SJSA1 (cell line): ENCODE results near the gene SHC1. TPM values are rescaled to one million over a fixed set of nuclear protein-coding genes. Genes with fewer than 3 reads are reported as not detected.

Experiments used
- DNase-seq, 2 experiments: peaks; one replicate each; pipeline ENCODE4 v3.0.0-alpha.2; 2015 to 2020; ENCODE audit warnings: low spot score in 2 of 2, low read depth in 1 of 2
- H3K27ac ChIP-seq: fragments of 250-450 bp; sonication (Bioruptor Pico); 2 replicates; pipeline ENCODE4 v1.5.1; 2020; ENCODE audit warnings: mild to moderate bottlenecking, moderate library complexity
- H3K27me3 ChIP-seq: fragments of 250-450 bp; sonication (Bioruptor Pico); replicated peaks from 2 replicates; pipeline ENCODE4 v1.5.1; 2020; ENCODE audit warnings: mild to moderate bottlenecking, moderate library complexity
- H3K36me3 ChIP-seq: fragments of 250-450 bp; sonication (Bioruptor Pico); 2 replicates; pipeline ENCODE4 v1.5.1; 2020; ENCODE audit warnings: mild to moderate bottlenecking
- H3K4me1 ChIP-seq: fragments of 250-450 bp; sonication (Bioruptor Pico); replicated peaks from 2 replicates; pipeline ENCODE4 v1.6.1; 2021; ENCODE audit warnings: mild to moderate bottlenecking
- H3K4me3 ChIP-seq: fragments of 250-450 bp; sonication (Bioruptor Pico); 2 replicates; pipeline ENCODE4 v1.5.1; 2020; ENCODE audit warnings: mild to moderate bottlenecking
- H3K9me3 ChIP-seq: fragments of 250-450 bp; sonication (Bioruptor Pico); replicated peaks from 2 replicates; pipeline ENCODE4 v1.5.1; 2020; ENCODE audit warnings: mild to moderate bottlenecking
- total RNA-seq: library from RNA; depleted of rRNA; stranded (reverse); fragments of >200 nt; shearing (Covaris generic); gene quantifications from 2 replicates; pipeline ENCODE4 v1.2.3, GENCODE V29; 2014; rRNA removed

SHC1 gene
- total RNA-seq, 1 experiment from 2014 or later, result 155 TPM

GRCh38 chr1:154925335-154926170, 45.0 kb downstream of the SHC1 start:
- H3K4me3 ChIP-seq, result no peak overlapping the region
- H3K27ac ChIP-seq, result no peak overlapping the region
- H3K27me3 ChIP-seq, result no peaks in the 10 kb centered on the region
- H3K9me3 ChIP-seq, result no peaks in the 10 kb centered on the region
- DNase-seq, result no peak
- H3K36me3 ChIP-seq, result peaks cover 3% of the 10 kb centered on the region; the same call in 1 of the 2 replicates
- no peaks in the 10 kb centered on the region for H3K4me1 ChIP-seq

GRCh38 chr1:154923695-154924094, 46.9 kb downstream of the SHC1 start:
- Histone ChIP-seq H3K4me1 (no peaks in the 10 kb centered on the region), H3K9me3 (no peaks in the 10 kb centered on the region), H3K27me3 (no peaks in the 10 kb centered on the region), H3K27ac (no peak overlapping the region), H3K4me3 (no peak overlapping the region), H3K36me3 (peaks cover 3% of the 10 kb centered on the region; the same call in 1 of the 2 replicates)
- DNase-seq, result no peak

GRCh38 chr1:154913273-154913672, 57.3 kb downstream of the SHC1 start:
- Histone ChIP-seq H3K4me1 (no peaks in the 10 kb centered on the region), H3K36me3 (no peaks in the 10 kb centered on the region), H3K9me3 (no peaks in the 10 kb centered on the region), H3K27ac (no peak overlapping the region), H3K4me3 (no peak overlapping the region), H3K27me3 (no peaks in the 10 kb centered on the region)
- no peak for DNase-seq

GRCh38 chr1:154912755-154913154, 57.8 kb downstream of the SHC1 start:
- no peaks in the 10 kb centered on the region for H3K4me1 ChIP-seq
- H3K4me3 ChIP-seq, result no peak overlapping the region
- H3K9me3 ChIP-seq, result no peaks in the 10 kb centered on the region

More at GRCh38 chr1:154912755-154913154, 57.8 kb downstream of the SHC1 start:
- no peak for DNase-seq
- H3K27ac ChIP-seq, result no peak overlapping the region
- no peaks in the 10 kb centered on the region for H3K27me3 ChIP-seq
- H3K36me3 ChIP-seq, result no peaks in the 10 kb centered on the region

Other genes starting within 250 kb of the SHC1 start
- gene KCNN3, start 100.5 kb downstream of the SHC1 start, total RNA-seq, result not detected in 2 replicates
- gene PMVK, start 34.0 kb downstream of the SHC1 start, total RNA-seq, result 0.41 and 4.7 TPM in 2 replicates
- 25.2 and 30.2 TPM in 2 replicates for gene PBXIP1, start 14.6 kb downstream of the SHC1 start, total RNA-seq
- 18.0 and 20.0 TPM in 2 replicates for gene PYGO2, start 9.0 kb downstream of the SHC1 start, total RNA-seq
- gene CKS1B, start 3.9 kb upstream of the SHC1 start, total RNA-seq, result 290 and 338 TPM in 2 replicates
- 15.4 and 23.7 TPM in 2 replicates for gene FLAD1, start 12.6 kb upstream of the SHC1 start, total RNA-seq
- gene LENEP, start 22.8 kb upstream of the SHC1 start, total RNA-seq, result not detected in 2 replicates
- 15.3 and 24.5 TPM in 2 replicates for gene ZBTB7B, start 32.1 kb upstream of the SHC1 start, total RNA-seq
- not detected in 2 replicates for gene DCST2, start 63.0 kb upstream of the SHC1 start, total RNA-seq
- not detected in 2 replicates for gene DCST1, start 63.1 kb upstream of the SHC1 start, total RNA-seq
- gene ADAM15, start 80.6 kb upstream of the SHC1 start, total RNA-seq, result 27.0 and 32.0 TPM in 2 replicates
- 4.7 and 4.8 TPM in 2 replicates for gene EFNA4, start 93.0 kb upstream of the SHC1 start, total RNA-seq
- gene EFNA3, start 108.1 kb upstream of the SHC1 start, total RNA-seq, result 0.21 and 0.85 TPM in 2 replicates
- 0.89 and 0.91 TPM in 2 replicates for gene EFNA1, start 157.1 kb upstream of the SHC1 start, total RNA-seq
- 9.9 and 23.4 TPM in 2 replicates for gene SLC50A1, start 165.1 kb upstream of the SHC1 start, total RNA-seq
- gene DPM3, start 169.8 kb upstream of the SHC1 start, total RNA-seq, result 40.7 and 76.6 TPM in 2 replicates
- 61.7 and 94.8 TPM in 2 replicates for gene KRTCAP2, start 202.6 kb upstream of the SHC1 start, total RNA-seq
- gene TRIM46, start 203.1 kb upstream of the SHC1 start, total RNA-seq, result 0.21 and 1.1 TPM in 2 replicates
- 3.2 and 5.4 TPM in 2 replicates for gene THBS3, start 237.2 kb upstream of the SHC1 start, total RNA-seq
- 69.7 and 86.0 TPM in 2 replicates for gene MTX1, start 237.9 kb upstream of the SHC1 start, total RNA-seq